ENCODE data around the gene POU3F1. TPM values are rescaled to one million over a fixed set of nuclear protein-coding genes. Genes with fewer than 3 reads are reported as not detected.
A peak's percentile ranks its signal among the peaks of the same experiment; 100 is the strongest.

Gene POU3F1
- total and polyA plus RNA-seq, 10 of the 15 experiments (the other 5 are each of a cell fraction or from before 2014, with no cell fraction given): 0.04 to 0.53 (median 0.10) TPM; not detected in 3

- TF ChIP-seq, protein P1, sequence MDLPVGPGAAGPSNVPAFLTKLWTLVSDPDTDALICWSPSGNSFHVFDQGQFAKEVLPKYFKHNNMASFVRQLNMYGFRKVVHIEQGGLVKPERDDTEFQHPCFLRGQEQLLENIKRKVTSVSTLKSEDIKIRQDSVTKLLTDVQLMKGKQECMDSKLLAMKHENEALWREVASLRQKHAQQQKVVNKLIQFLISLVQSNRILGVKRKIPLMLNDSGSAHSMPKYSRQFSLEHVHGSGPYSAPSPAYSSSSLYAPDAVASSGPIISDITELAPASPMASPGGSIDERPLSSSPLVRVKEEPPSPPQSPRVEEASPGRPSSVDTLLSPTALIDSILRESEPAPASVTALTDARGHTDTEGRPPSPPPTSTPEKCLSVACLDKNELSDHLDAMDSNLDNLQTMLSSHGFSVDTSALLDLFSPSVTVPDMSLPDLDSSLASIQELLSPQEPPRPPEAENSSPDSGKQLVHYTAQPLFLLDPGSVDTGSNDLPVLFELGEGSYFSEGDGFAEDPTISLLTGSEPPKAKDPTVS (IDR thresholded peaks at IDR 0.05; ENCODE audit: low read depth, low read length): no peak
- TF ChIP-seq, protein P2, sequence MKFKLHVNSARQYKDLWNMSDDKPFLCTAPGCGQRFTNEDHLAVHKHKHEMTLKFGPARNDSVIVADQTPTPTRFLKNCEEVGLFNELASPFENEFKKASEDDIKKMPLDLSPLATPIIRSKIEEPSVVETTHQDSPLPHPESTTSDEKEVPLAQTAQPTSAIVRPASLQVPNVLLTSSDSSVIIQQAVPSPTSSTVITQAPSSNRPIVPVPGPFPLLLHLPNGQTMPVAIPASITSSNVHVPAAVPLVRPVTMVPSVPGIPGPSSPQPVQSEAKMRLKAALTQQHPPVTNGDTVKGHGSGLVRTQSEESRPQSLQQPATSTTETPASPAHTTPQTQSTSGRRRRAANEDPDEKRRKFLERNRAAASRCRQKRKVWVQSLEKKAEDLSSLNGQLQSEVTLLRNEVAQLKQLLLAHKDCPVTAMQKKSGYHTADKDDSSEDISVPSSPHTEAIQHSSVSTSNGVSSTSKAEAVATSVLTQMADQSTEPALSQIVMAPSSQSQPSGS (IDR thresholded peaks at IDR 0.05; ENCODE audit: low read length): no peak
- TF ChIP-seq MYB (IDR thresholded peaks at IDR 0.05; ENCODE audit: borderline replicate concordance, low read depth, low read length) (no peak), SIN3A (IDR thresholded peaks at IDR 0.05; ENCODE audit: low read depth, low read length) (no peak), CEBPZ (IDR thresholded peaks at IDR 0.05; ENCODE audit: low read depth, low read length) (no peak), CREB1 (IDR thresholded peaks at IDR 0.05; ENCODE audit: low read depth) (0 out of 2 replicates have a peak, but pooled peaks have one; percentile 20), NBN (IDR thresholded peaks at IDR 0.05) (no peak), MTA3 (IDR thresholded peaks at IDR 0.05; ENCODE audit: borderline replicate concordance, low read length) (peak; percentile 63; the same call in 1 of the 2 replicates), CBX3 (IDR thresholded peaks at IDR 0.05; ENCODE audit: borderline replicate concordance, low read depth) (no peak), CREM (IDR thresholded peaks at IDR 0.05; ENCODE audit: low read depth) (no peak), FOXK2 (IDR thresholded peaks at IDR 0.05) (no peak), NR2C1 (IDR thresholded peaks at IDR 0.05) (no peak), BRCA1 (IDR thresholded peaks at IDR 0.05; ENCODE audit: low read depth, low read length) (no peak), IKZF2 (IDR thresholded peaks at IDR 0.05) (peak; percentile 19 to 46; a peak in 2 of 4 replicates), WRNIP1 (IDR thresholded peaks at IDR 0.05; ENCODE audit: borderline replicate concordance, low read depth, low read length) (no peak), GABPA (IDR thresholded peaks at IDR 0.05; ENCODE audit: low read depth) (no peak), BHLHE40 (IDR thresholded peaks at IDR 0.05; ENCODE audit: borderline replicate concordance in 1 of 2, low read depth in 2 of 2, low read length in 1 of 2) (no peak)
- TF ChIP-seq, protein P3, sequence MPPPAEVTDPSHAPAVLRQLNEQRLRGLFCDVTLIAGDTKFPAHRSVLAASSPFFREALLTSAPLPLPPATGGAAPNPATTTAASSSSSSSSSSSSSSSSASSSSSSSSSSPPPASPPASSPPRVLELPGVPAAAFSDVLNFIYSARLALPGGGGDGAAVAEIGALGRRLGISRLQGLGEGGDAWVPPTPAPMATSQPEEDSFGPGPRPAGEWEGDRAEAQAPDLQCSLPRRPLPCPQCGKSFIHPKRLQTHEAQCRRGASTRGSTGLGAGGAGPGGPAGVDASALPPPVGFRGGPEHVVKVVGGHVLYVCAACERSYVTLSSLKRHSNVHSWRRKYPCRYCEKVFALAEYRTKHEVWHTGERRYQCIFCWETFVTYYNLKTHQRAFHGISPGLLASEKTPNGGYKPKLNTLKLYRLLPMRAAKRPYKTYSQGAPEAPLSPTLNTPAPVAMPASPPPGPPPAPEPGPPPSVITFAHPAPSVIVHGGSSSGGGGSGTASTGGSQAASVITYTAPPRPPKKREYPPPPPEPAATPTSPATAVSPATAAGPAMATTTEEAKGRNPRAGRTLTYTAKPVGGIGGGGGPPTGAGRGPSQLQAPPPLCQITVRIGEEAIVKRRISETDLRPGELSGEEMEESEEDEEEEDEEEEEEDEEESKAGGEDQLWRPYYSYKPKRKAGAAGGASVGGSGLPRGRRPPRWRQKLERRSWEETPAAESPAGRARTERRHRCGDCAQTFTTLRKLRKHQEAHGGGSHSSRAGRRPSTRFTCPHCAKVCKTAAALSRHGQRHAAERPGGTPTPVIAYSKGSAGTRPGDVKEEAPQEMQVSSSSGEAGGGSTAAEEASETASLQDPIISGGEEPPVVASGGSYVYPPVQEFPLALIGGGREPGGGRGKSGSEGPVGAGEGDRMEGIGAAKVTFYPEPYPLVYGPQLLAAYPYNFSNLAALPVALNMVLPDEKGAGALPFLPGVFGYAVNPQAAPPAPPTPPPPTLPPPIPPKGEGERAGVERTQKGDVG (CRISPR knock-in tag; IDR thresholded peaks at IDR 0.05): no peak
These were observed 47.0 kb downstream of the POU3F1 start (continued) for GRCh38 chr1:37999430-38000232.

Data from GM12878 (cell line).